HG02938 (cell line): ENCODE measurements around the gene SUMF1.
"Not testable (repeated sequence)": the region's sequence is repeated elsewhere in the genome, so short reads cannot be mapped to it uniquely, and the experiment has no call there.

Source experiments
- ATAC-seq: cut with Tn5 transposase; IDR thresholded peaks from one replicate; pipeline ENCODE4 v1.9.1; 2021; ENCODE audit warnings: mild to moderate bottlenecking, moderate library complexity; ENCODE audit not compliant: unreplicated experiment

The SUMF1 gene

DNA sequence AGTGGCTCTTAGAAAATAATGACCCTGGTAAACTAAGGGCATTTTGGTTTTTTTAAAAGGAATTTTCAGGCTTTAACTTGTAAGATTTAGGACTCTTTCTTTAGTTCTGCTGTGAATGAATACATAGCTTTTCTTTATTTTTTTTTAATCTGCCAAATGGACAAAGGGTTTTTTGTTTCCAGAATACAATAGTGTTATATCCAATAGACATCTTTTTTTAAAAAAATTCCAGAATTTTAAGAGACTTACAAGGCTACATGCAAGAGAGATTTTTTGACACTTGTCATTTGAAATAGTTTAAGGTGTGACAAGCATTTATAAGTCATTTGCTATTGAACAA lies 125.8 kb downstream of the SUMF1 start:
- ATAC-seq = no peak

DNA sequence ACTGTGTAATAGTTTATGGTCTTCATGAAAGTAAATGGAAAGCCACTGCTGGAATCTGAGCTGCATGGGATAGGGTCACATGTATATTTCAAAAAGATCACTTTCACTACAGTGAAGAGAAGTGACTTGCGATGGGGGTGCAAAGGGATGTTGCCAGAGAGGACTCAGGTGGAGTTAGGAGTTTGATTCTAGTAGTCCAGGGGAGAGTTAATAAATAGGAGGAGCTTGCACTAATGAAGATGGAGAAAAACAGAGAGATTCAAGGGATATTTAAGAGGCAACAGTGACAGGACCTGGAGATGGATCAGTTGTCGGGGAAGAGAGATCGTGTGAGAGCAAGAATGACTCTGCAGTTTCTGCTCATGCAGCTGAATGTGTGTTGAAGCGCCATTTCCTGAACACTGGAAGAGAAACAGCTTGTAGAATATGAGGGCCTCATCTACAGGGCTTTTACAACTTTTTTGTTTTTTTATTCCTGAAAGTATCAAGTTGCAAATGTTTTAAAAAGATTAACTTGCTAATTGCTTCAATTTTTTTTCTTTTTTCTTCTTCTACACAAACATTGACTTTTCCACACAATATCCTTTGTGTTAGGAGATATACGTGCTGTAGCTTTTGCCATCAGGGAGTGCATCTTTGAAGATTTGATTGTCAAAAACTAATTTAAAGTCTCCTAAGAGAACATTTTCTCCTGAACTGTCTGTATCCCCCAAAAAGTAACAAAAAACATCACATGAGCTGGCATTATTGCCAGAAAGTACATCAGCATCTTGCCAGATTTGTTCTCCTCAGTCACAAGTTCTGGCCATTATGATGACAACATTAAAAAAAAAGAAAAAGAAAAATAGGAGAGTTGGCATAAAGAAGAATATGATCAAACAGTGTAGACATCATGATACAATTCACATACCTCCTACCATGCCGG lies 126.4 kb downstream of the SUMF1 start:
- no peak for ATAC-seq

DNA sequence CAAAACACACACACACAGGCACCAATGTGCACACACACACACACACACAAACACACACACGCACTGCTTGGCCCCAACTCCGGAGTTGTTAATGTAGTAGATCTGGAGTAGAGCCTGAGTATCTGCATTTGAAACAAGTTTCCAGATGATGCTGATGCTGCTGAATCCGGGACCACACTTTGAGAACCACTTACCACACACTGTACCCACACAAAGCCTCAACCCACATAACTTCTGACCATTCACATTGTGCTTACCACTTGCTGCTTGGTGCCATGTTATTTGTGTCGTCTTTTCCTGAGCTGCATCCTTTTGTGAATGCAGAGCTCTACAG lies 127.0 kb downstream of the SUMF1 start:
- ATAC-seq = no peak

DNA sequence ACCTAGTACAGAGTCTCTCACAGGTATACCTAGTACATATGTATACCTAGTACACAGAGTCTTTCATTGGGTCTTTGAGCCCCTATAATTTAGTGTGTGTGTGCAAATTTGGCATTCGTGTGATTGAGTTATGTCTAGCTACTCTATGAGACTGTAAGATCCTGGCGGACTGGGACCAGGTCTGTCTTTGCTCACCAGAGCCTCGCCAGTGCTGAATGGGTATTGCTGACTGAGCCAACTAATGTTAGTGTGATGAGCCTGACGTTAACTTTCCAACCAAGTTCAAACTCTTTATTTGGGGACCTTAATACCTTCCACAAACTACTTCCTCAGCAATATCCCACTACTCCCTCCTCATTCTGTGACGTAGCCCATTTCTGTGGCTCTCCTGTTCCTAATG lies 128.3 kb downstream of the SUMF1 start:
- no peak for ATAC-seq

DNA sequence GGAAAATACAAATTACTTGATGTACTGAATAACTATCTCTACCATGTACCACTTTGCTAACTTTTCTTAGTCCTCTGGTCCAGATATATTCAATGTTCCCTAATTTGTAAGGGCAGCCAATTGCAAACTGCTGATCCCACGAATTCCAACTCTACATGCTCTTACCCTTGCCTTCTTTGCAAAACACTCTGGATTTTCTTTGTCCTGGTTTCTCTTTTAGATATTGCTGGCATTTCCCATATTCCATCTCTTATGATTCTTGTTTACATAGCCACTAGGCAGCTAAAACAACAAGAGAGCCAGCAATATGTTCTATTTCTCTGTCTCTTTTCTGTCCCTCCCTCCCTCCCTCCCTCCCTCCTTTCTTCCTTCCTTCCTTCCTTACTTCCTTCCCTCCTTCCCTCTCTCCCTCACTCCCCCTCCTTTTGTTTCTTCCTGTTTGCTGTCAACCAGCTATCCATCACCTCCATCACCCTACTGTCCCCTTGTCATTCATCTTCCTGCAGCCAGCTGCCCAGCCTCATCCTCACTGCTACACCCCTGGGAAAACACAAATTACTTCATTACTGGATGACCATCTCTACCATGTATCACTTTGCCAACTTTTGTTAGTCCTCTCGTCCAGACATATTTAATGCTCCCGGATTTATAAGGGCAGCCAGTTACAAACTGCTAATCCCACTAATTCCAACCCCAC lies 130.1 kb downstream of the SUMF1 start:
- ATAC-seq = no peak

DNA sequence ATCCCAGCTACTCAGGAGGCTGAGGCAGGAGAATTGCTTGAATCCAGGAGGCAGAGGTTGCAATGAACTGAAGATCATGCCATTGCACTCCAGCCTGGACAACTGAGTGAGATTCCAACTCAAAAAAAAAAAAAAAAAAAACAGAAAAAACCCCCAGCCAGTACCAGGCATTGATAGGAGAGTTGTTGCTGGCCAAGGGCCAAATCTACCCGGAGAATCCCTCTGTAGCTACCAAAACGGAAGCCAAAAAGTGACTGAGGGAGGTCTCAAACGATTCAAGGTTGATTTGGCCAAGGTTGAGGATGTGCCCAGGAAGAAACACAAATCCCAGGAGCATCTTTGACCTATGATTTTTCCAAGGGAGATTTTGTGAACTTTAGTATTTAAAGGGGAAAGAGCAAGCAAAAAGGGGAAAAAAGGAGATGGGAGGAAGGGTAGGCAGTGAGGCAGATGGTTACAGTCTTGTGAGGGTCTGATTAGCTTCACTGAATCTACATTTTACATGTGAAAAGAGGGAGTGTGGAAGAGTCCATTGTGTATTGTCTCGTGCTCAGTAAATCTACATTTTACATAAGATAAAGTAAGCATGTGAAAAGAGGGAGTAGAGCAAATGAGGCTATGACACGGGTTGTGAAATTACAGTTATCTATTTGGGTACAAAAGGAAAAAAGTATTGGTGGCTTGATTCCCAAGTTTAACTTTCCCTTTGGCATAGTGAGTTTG lies 131.1 kb downstream of the SUMF1 start:
- no peak for ATAC-seq

DNA sequence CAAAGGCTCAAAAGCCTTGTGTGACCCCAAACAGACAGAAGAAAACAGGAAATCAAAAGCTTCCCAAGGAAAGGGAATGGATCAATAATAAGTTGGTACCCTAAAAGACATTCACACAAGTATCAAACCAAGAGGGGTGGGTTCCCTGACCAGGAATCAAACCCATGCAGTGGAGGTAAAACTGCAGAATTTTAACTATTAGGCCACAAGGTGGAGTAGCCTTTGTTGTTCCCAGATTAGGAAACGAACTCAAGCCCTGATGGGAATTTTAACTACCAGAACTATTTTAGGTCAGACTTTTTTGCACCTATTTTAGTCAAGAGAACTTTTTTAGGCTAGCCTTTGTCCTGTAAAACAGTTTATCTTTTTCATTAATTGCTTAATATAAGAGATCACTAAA lies 132.5 kb downstream of the SUMF1 start:
- ATAC-seq = no peak

DNA sequence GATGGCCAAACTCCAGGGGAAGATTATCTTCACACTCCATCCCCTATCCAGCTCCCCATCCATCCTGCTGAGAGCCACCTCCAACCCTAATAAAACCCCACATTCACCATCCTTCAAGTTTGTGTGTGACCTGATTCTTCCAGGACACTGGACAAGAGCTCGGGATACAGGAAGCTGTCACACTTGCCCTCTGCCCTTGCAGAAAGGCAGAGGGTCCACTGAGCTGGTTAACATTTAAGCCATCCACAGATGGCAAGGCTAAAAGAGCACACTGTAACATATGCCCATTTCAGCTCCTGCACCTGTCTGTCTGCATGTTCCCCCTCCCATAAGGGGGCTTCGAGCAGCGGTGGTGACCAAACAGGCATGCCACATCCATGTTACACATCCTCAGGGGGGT lies 134.1 kb downstream of the SUMF1 start:
- ATAC-seq = no peak

DNA sequence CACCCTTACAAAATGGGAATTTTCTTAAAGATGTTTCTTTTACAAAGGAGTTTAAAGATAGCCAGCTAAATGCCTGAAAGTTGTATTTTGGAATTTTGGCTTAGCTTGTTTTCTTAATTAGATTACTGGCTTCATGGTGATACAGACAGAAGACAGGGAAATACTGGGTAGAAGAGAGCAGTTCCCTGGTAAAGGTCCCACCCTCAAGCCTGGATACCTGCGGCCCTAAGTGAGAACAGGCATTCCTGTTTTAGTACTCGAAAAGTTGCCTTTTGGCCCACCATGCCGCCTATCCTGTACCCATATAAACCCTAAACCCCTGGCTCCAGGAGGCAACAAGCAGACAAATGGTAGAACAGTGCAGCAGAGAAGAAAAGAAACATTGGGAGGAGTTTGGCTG lies 134.5 kb downstream of the SUMF1 start:
- no peak for ATAC-seq

DNA sequence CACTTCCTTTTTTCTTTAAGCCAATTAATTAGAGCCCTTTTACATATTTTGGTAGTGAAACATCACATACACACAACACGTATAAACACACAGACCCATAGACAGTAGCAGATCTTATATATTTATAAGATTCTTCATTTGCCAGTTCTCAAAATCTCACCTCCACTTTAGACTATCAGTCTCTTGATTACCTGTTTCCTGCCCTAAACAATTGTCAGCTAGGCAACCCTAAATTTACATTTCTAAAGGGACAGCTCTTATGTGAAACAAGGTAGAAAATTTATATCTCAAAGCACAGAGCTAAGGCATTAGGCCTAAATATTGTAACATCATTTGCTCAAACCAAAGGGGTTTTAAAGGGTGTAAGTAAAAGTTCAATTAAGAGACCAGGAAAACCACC lies 135.0 kb downstream of the SUMF1 start:
- no peak for ATAC-seq

DNA sequence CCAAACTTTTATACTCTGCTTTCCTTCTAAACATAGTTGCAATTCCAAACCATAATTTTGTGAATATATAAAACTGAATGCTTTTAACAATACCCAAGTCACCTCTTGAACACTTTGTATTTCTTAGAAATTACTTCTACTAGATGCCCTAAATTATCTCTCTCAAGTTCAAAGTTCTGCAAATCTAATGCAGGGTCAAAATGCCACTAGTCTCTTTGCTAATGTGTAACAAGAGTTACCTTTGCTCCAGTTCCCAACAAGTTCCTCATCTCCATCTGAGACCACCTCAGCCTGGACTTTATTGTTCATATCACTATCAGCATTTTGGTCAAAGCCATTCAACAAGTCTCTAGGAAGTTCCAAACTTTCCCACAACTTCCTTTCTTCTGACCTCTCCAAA lies 137.3 kb downstream of the SUMF1 start:
- ATAC-seq = not testable (repeated sequence)

DNA sequence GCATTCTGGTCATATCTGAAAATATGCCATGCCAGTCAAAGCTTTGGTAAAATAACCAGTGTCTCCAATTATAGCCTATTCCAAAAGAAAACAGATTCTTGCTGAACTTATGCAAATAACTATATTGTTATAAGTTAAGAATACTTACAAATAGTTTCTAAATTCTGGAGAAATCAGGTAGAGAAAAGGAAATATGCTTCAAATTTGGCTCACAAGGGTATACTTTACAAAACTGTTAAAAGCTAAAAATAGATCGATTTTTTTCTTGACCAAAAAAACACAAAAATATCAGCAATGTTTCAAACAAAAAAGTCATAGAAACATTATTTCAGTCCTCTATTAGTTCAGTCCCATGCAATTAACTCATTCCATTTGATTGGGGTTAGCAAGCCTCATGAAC lies 140.2 kb downstream of the SUMF1 start:
- no peak for ATAC-seq

DNA sequence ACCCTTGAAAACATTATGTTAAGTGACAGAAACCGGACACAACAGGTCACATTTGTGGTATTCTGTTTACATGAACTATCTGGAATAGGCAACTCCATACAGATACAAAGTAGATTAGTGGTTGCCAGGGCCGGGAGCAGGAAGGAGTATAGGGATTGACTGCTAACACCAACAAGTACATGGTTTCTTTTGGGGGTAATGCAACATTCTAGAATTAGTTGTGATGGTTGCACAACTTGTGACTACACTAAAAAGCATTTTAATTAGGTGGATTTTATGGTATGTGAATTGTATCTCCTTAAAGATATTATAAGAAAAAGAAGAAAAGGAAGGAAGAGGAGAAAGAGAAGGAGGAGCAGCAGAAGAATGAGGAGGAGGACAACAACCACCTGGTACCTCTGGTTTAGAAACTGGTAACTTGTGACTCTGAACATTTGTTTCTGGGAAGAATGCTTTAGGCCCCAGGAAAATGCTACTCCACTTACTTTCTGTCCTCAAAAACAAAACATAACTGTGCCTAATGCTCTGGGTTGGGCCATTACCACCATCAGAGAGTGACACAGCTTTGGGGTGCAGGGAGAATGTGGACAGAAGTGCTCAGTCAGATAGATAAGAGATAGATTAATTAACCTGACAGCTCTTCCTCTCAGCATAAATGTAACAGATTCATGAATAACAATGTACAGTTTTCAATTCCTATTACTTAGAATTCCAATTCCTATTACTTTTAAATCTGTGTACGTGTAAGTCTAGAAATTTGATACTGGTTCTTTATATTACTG lies 143.6 kb downstream of the SUMF1 start:
- ATAC-seq = no peak

DNA sequence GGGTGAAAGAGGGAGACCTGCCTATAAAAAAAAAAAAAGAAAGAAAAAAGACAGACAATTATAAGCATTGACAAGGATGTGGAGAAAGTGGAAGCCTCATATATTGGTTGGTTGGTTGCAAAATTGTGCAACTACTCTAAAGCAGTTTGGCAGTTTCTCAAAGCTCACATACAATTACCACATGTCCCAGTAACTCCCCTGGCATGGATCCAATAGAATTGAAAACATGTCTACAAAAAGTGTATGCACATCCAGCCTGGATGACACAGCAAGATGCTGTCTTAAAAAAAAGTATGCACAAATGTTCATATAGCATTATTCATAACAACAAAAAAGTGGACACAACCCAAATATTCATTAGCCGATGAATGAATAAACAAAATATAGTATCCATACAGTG lies 144.4 kb downstream of the SUMF1 start:
- ATAC-seq = no peak

DNA sequence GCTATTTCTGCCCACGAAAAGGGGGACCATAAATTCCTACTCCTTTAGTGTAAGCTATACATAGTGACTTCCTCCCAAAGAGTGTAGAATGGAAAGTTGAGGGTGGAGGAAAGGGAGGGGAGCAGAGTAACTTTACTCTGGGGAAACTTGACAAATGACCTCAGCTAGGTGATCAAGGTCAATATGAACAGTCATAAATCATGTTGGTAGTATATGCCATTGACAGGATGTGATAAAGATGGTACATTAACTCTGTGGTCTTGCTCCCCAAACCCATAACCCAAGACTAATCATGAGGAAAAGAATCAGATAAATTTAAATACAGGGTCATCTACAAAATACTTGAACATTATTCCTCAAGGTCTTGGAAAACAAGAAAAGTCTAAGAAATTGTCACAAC lies 145.3 kb downstream of the SUMF1 start:
- no peak for ATAC-seq

DNA sequence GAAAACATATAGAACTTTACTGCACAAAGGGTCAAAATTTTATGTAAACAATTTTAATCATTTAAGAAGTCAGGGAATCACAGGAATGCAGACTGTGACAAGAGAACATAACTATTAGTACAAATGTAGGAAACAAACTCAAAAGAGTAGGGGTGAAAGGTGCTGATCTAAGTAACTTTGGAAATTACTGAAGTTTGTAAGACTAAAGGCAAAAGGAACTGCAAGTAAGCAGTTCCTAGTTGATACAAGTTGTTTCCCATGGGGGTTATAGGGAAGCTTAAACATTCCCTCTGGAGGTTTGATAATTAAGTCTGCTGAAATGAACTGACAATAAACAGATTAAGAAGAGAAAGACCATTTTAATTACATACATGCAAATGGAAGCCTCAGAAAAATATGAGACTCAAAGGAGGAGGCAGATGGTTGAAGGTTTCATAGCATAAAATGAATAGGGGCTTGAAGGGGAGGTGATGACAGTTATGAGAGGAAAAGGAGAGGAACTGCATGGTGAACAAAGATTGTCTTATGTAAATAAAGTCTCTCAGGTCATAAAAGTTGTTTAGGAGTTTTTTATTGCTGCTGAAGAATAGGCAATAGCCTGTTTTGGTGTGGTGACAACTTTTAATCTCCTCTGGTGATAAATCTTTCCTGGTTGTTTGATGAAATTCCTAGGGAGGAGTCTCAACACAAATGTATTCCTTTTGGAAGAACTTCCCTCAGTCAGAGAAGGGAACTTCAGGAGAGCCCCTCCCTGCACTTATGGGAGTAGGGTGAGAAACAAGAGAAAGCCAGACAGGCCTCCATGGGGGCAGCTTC lies 146.8 kb downstream of the SUMF1 start:
- no peak for ATAC-seq

DNA sequence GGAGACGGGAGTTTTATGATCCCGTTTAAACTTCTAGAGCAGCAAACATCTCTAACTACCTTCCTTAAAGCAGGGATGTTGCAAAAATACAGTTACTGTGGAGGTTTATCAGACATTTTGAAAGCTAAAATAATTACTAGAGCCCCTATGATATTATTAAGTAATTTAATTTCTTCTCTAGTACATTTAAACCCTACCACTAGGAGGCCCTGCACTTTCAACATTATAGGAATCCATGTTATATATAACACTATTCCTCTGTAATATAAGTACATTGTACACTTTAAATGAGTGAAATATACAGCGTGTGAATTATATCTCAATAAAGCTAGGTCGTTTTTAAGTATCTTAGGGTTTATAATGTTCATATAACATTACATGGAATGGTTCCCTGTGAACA lies 152.4 kb downstream of the SUMF1 start:
- ATAC-seq = no peak

DNA sequence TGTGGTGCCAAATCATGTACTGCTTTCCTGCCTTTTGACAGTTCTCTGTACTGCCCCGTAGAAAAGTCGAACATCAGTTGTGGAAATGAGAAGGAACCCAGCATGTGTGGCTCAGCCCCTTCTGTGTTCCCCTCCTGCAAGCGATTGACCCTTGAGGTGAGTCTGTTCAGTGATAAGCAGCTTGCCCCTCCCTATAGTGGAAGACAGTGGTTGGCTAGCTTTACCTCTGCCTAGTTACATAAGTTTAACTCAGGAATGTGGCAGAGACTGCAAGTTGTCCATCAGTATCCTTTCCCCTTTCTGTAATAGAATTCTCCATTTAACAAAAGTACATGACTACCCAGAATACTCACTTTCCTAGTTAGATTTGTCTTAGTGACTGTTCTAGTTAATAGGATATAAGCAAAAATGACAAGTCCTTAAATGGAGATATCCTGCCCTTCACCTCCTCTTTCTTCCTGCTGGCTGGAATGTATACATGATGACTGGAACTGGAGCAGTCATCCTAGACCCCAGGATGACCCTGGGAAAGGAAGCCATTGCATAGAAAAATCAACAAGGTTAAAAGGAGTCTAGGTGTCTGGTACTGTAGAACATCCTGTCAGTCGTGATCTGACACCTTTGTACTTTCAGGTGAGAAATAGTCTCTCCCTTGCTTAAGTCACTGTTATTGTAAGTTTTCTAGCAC lies 153.3 kb downstream of the SUMF1 start:
- ATAC-seq = no peak

DNA sequence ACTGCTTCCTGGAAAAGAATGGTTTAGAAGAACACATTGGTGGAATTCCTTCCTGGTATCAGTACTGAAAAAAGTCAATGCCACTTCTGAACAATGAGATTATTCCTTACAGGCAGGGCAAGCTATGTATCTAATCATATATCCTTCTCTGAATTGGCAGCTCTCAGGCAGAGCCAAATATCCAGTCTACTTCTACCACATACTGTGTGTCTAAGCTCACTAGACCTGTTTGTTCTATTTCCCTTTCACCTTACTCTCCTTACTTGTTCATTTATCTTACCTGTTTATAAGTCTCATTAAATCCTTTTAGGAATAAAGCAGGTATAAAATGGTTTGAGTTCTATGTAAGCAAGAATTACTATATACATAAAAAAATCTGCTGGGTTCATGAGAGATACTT lies 155.6 kb downstream of the SUMF1 start:
- no peak for ATAC-seq
